RWPE1 (cell line): ENCODE results near the gene MIB1.

Experiments
- CTCF ChIA-PET: fragments of 350-600 bp; sonication (Branson Sonifier 250); formaldehyde crosslinking; extraction: SDS; loops from one replicate; lab custom pipeline; 2021; lab: Yijun Ruan, JAX
- POLR2A ChIA-PET: fragments of 400-600 bp; formaldehyde crosslinking; extraction: SDS; loops from one replicate; lab custom pipeline; 2020; ENCODE audit warnings: antibody characterized with exemption; ENCODE audit not compliant: low non-redundant PET; lab: Yijun Ruan, JAX
- DNase-seq: peaks from one replicate; pipeline ENCODE4 v3.0.0; 2012; ENCODE audit warnings: low spot score
- H3K27ac ChIP-seq: fragments of 450-650 bp; 2 replicates; pipeline ENCODE4 v1.5.1; 2017
- CTCF ChIP-seq: fragments of 450-650 bp; conservative IDR thresholded peaks from 2 replicates; pipeline ENCODE4 v1.5.1; 2017; ENCODE audit warnings: low read depth, mild to moderate bottlenecking

The MIB1 gene

GRCh38 chr18:21834299-21834660 lies 93.7 kb downstream of the MIB1 start:
- ChIA-PET POLR2A (no interaction called here), CTCF (interaction anchor here (0.6 to 0.8 kb wide), 3 partner anchors 14 to 1156 kb away, joined by 3 to 5 read pairs (median 3); no protein-coding TSS in a partner anchor)
- no peak overlapping the region for H3K27ac ChIP-seq
- no peak for DNase-seq
- TF ChIP-seq CTCF, result no peak

GRCh38 chr18:21841570-21841969 lies 101.0 kb downstream of the MIB1 start:
- TF ChIP-seq CTCF, result no peak
- POLR2A ChIA-PET, result no interaction called here
- no peak overlapping the region for H3K27ac ChIP-seq
- no peak for DNase-seq
- CTCF ChIA-PET, result interaction anchor here (0.9 kb wide), 1 partner anchor 8 kb away, joined by 3 read pairs; no protein-coding TSS in a partner anchor

GRCh38 chr18:21843341-21843740 lies 102.7 kb downstream of the MIB1 start:
- H3K27ac ChIP-seq, result no peak overlapping the region
- TF ChIP-seq CTCF, result no peak
- CTCF ChIA-PET, result no interaction called here
- POLR2A ChIA-PET, result no interaction called here
- DNase-seq, result no peak

- ChIA-PET POLR2A (no interaction called here), CTCF (no interaction called here)
- H3K27ac ChIP-seq, result no peak overlapping the region
- DNase-seq, result peak; percentile 8
- TF ChIP-seq CTCF, result 0 out of 2 replicates have a peak, but pooled peaks have one; percentile 15
Measured at GRCh38 chr18:21851327-21851961, 110.9 kb downstream of the MIB1 start.

GRCh38 chr18:21853016-21853415 lies 112.4 kb downstream of the MIB1 start:
- DNase-seq, result no peak
- no peak overlapping the region for H3K27ac ChIP-seq
- no peak for TF ChIP-seq CTCF
- ChIA-PET CTCF (no interaction called here), POLR2A (no interaction called here)

- no peak overlapping the region for H3K27ac ChIP-seq
- POLR2A ChIA-PET, result no interaction called here
- no peak for TF ChIP-seq CTCF
- CTCF ChIA-PET, result interaction anchor here (0.5 kb wide), 1 partner anchor 149 kb away, joined by 3 read pairs; no protein-coding TSS in a partner anchor
- no peak for DNase-seq
Measured at GRCh38 chr18:21853775-21854552, 113.4 kb downstream of the MIB1 start.
